HepG2 (cell line): ENCODE measurements around the gene PRPSAP1. TPM values are rescaled to one million over a fixed set of nuclear protein-coding genes. Genes with fewer than 3 reads are reported as not detected.

Experiments
- ATAC-seq: fragments of 200-7000 bp; cut with Tn5 transposase; 3 replicates; pipeline ENCODE4 v1.9.1; 2020; ENCODE audit warnings: mild to moderate bottlenecking, moderate library complexity
- BruUV-seq: library from RNA; stranded (reverse); fragments of 400-500 nt; replicated peaks from 2 replicates; lab custom pipeline; 2021; lab: Mats Ljungman, UMichigan
- CTCF ChIA-PET: fragments of 300-600 bp; formaldehyde crosslinking; extraction: SDS; loops from one replicate; lab custom pipeline; 2021; ENCODE audit warnings: low total read pairs, inconsistent platforms, low intra/inter-chr PET ratio; lab: Yijun Ruan, JAX
- POLR2A ChIA-PET: fragments of 350-600 bp; sonication (Branson Sonifier 250); formaldehyde crosslinking; loops from one replicate; lab custom pipeline; 2020; ENCODE audit warnings: antibody characterized with exemption, inconsistent platforms; lab: Yijun Ruan, JAX
- DNase-seq: peaks from one replicate; pipeline ENCODE4 v3.0.0-alpha.2; 2015; ENCODE audit warnings: low spot score
- FAIRE-seq: peaks from 3 replicates; lab custom pipeline; 2011; peaks lifted over from hg19 to GRCh38; lab: Jason Lieb, UNC
- H2AFZ ChIP-seq: one replicate; pipeline ENCODE4 v1.6.1; 2011; ENCODE audit warnings: low read length, inconsistent platforms
- H3K27ac ChIP-seq: fragments of 300-600 bp; 3 replicates; pipeline ENCODE4 v1.8.0; 2011; ENCODE audit warnings: mixed run types, mild to moderate bottlenecking, mixed read lengths, low read length, inconsistent platforms; ENCODE audit not compliant: insufficient read depth; ENCODE audit errors: extremely low read length
- H3K27me3 ChIP-seq, 2 experiments: fragments of 200-600 bp in 1 of 2; 2 replicates in 1 of 2; 3 replicates in 1 of 2; pipeline versions ENCODE4 v1.6.0 to v1.8.0; 2011; ENCODE audit warnings: low read length in 2 of 2, mild to moderate bottlenecking in 2 of 2, moderate library complexity in 2 of 2, inconsistent platforms in 1 of 2; ENCODE audit not compliant: insufficient read depth in 2 of 2, control insufficient read depth in 1 of 2
- H3K36me3 ChIP-seq, 2 experiments: fragments of 200-600 bp in 1 of 2; replicated peaks in 1 of 2; 2 replicates in 1 of 2; 3 replicates in 1 of 2; pipeline versions ENCODE4 v1.5.1 to v1.8.0; 2011; ENCODE audit warnings: low read length in 2 of 2, inconsistent platforms in 1 of 2; ENCODE audit not compliant: insufficient read depth in 2 of 2, control insufficient read depth in 1 of 2
- H3K4me1 ChIP-seq: 2 replicates; pipeline ENCODE4 v1.5.1; 2012; ENCODE audit warnings: low read length, inconsistent platforms; ENCODE audit not compliant: insufficient read depth
- H3K4me2 ChIP-seq: 2 replicates; pipeline ENCODE4 v1.6.0; 2011; ENCODE audit warnings: low read depth, low read length, inconsistent platforms
- H3K4me3 ChIP-seq, 3 experiments: fragments of 200-600 bp in 1 of 3; sonication (generic), shearing (Covaris generic) in 1 of 3; replicated peaks in 1 of 3; 2 replicates each; pipeline ENCODE4 v1.5.1; 2011 to 2016; ENCODE audit warnings: low read length in 3 of 3, inconsistent platforms in 2 of 3, low read depth in 2 of 3, mild to moderate bottlenecking in 2 of 3, control low read depth in 1 of 3, mixed read lengths in 1 of 3; ENCODE audit not compliant: insufficient read depth in 1 of 3
- H3K79me2 ChIP-seq: one replicate; pipeline ENCODE4 v1.6.1; 2011; ENCODE audit warnings: low read length, inconsistent platforms; ENCODE audit not compliant: insufficient read depth
- H3K9ac ChIP-seq: 2 replicates; pipeline ENCODE4 v1.6.0; 2011; ENCODE audit warnings: mild to moderate bottlenecking, low read depth, low read length, inconsistent platforms; ENCODE audit not compliant: insufficient read depth
- H3K9me3 ChIP-seq: 2 replicates; pipeline ENCODE4 v1.5.1; 2012; ENCODE audit warnings: mild to moderate bottlenecking, low read length
- H4K20me1 ChIP-seq: 2 replicates; pipeline ENCODE4 v1.6.0; 2011; ENCODE audit warnings: inconsistent platforms, mild to moderate bottlenecking, low read length, moderate library complexity; ENCODE audit not compliant: insufficient read depth
- AKAP8 ChIP-seq: sonication (generic); formaldehyde crosslinking; IDR thresholded peaks from 2 replicates; pipeline ENCODE4 v1.5.1; 2020; ENCODE audit warnings: mild to moderate bottlenecking, missing genetic modification reagents
- DMAP1 ChIP-seq: IDR thresholded peaks from 2 replicates; pipeline ENCODE4 v1.6.1; 2016
- GTF3A ChIP-seq: sonication (generic); formaldehyde crosslinking; conservative IDR thresholded peaks from 2 replicates; pipeline ENCODE4 v1.4.0; 2020; ENCODE audit warnings: mild to moderate bottlenecking, missing genetic modification reagents
- REL ChIP-seq: sonication (generic); formaldehyde crosslinking; conservative IDR thresholded peaks from 2 replicates; pipeline ENCODE4 v1.8.0; 2022; ENCODE audit warnings: mild to moderate bottlenecking, missing genetic modification reagents, moderate library complexity
- SP140L ChIP-seq: sonication (generic); formaldehyde crosslinking; IDR thresholded peaks from 2 replicates; pipeline ENCODE4 v1.4.0; 2020; ENCODE audit warnings: missing genetic modification reagents, borderline replicate concordance
- WGBS: methylation state at CpG from one replicate; pipeline ENCODE4 v1.1.6; 2017; ENCODE audit warnings: low lambda C conversion rate; 5-methylcytosine and 5-hydroxymethylcytosine counted together
- in situ Hi-C: cut with HindIII; loops from 2 replicates; pipeline ENCODE4 v1.10.0; 2017; ENCODE audit warnings: low pct_unique_long_range_greater_than_20kb; ENCODE audit not compliant: extremely low pct_ligation_motif_present
- intact Hi-C: fragments of 100-400 bp; cut with micrococcal nuclease; formaldehyde crosslinking; loops from one replicate; pipeline ENCODE4 v1.10.0; 2022; ENCODE audit not compliant: unreplicated experiment
- polyA plus RNA-seq, 8 experiments: library from polyadenylated mRNA; depleted of rRNA in 3 of 8; stranded (reverse) in 7 of 8; unstranded in 1 of 8; fragments of >200 nt; fragmentation: Illumina TruSeq in 4 of 8; extraction: Trizol in 4 of 8; gene quantifications; 2 replicates each; pipeline versions ENCODE4 v1.2.1 to v1.2.3, GENCODE V29; 2011 to 2016; ENCODE audit warnings: low read depth in 4 of 8, missing spikeins in 1 of 8, mixed read lengths in 1 of 8; ENCODE audit not compliant: insufficient read depth in 1 of 8
- total RNA-seq, 5 experiments: library from RNA; depleted of rRNA; stranded (reverse); fragments of >200 nt; fragmentation: Illumina TruSeq; extraction: Trizol; gene quantifications; 2 replicates each; pipeline ENCODE4 v1.2.3, GENCODE V29; 2016; ENCODE audit warnings: low read depth in 1 of 5
- TF ChIP-seq, protein P1 (sequence below): sonication (generic); formaldehyde crosslinking; IDR thresholded peaks from 2 replicates; pipeline ENCODE4 v1.8.1; 2023; ENCODE audit warnings: mild to moderate bottlenecking, missing genetic modification reagents
- TF ChIP-seq, protein P2 (sequence below): sonication (generic); formaldehyde crosslinking; IDR thresholded peaks from 2 replicates; pipeline ENCODE4 v1.5.1; 2020; ENCODE audit warnings: mild to moderate bottlenecking, moderate library complexity, missing genetic modification reagents
- TF ChIP-seq, protein P3 (sequence below): sonication (generic); formaldehyde crosslinking; IDR thresholded peaks from 2 replicates; pipeline ENCODE4 v1.4.0; 2020; ENCODE audit warnings: missing genetic modification reagents
- TF ChIP-seq, protein P4 (sequence below): sonication (generic); formaldehyde crosslinking; IDR thresholded peaks from 2 replicates; pipeline ENCODE4 v1.4.0; 2020; ENCODE audit warnings: mild to moderate bottlenecking, missing genetic modification reagents
- TF ChIP-seq, protein P5 (sequence below): sonication (generic); formaldehyde crosslinking; IDR thresholded peaks from 2 replicates; pipeline ENCODE4 v1.4.0; 2020; ENCODE audit warnings: missing genetic modification reagents, borderline replicate concordance
- TF ChIP-seq, protein P6 (sequence below): sonication (generic); formaldehyde crosslinking; IDR thresholded peaks from 2 replicates; pipeline ENCODE4 v1.4.0; 2020; ENCODE audit warnings: missing genetic modification reagents

PRPSAP1 gene
- total and polyA plus RNA-seq, 2 of the 13 experiments (the other 11 are each of a cell fraction or from before 2014, with no cell fraction given), result 91.1 to 314 TPM

DNA sequence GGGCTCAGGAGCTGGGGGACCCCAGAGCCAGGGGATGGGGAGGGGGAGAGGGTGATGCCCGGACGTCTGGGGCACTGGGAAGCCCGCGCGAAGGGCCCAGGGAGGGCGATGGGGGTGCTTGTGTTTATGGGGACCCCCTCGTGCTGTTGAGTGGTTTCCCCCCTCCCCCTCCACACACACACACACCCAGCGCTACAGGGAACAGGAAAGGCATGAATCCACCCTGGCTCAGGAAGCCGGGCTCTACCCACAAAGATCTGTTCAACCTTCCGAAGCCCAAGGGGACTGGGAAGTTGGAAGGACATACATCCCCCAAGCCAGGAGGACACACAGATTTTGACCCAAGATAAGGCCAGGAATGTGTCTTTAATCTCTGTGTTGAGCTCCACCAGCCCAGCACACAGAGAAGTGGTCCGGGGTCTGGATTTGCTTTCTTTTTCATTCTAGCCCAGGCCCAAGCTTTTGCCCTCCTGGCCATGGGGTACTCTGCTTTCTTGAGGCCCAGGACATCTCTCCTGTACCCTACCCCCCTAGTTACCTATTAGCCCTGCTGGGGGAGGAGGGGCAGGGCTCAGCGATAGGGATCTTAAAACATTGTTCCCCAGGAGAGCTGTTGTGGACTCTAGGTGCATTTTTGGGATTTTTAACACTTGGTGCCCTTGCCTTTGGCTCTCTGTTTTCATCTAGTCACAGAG is 87.3 kb downstream of the PRPSAP1 start:
- no peaks in the 10 kb centered on the region for H3K27me3 ChIP-seq
- peak overlapping the region; percentile 63 for H3K27ac ChIP-seq
- H3K9me3 ChIP-seq, result no peaks in the 10 kb centered on the region
- in situ Hi-C loops (no loop called here), intact Hi-C loops (no loop called here)
- ATAC-seq (no peak), FAIRE-seq (peak; percentile 57), DNase-seq (peak; percentile 52)
- H3K36me3 ChIP-seq, result peaks cover 8 to 12% of the 10 kb centered on the region in 2 experiments; a peak in 3 of 5 replicates
- no peak overlapping the region for H2AFZ ChIP-seq
- peak overlapping the region; percentile 88 to 98 (median 92) for H3K4me3 ChIP-seq
- ChIA-PET CTCF (no interaction called here), POLR2A (interaction anchor here (1.0 to 5.6 kb wide), 9 partner anchors 7 to 147 kb away, joined by 3 to 51 read pairs (median 4); no protein-coding TSS in a partner anchor)
- peak overlapping the region; percentile 84 for H3K9ac ChIP-seq
- H4K20me1 ChIP-seq, result no peaks in the 10 kb centered on the region; the same call in 1 of the 2 replicates
- 1% methylated on average over 6 of the region's 12 CpGs for WGBS
- TSS peak; percentile 55 for BruUV-seq
- H3K4me1 ChIP-seq, result peaks cover 71% of the 10 kb centered on the region
- H3K79me2 ChIP-seq, result peaks cover 25% of the 10 kb centered on the region
- peak overlapping the region; percentile 98 for H3K4me2 ChIP-seq
- TF ChIP-seq, protein P1, sequence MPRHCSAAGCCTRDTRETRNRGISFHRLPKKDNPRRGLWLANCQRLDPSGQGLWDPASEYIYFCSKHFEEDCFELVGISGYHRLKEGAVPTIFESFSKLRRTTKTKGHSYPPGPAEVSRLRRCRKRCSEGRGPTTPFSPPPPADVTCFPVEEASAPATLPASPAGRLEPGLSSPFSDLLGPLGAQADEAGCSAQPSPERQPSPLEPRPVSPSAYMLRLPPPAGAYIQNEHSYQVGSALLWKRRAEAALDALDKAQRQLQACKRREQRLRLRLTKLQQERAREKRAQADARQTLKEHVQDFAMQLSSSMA, result peak; percentile 55; the same call in 1 of the 2 replicates
- TF ChIP-seq, protein P2, sequence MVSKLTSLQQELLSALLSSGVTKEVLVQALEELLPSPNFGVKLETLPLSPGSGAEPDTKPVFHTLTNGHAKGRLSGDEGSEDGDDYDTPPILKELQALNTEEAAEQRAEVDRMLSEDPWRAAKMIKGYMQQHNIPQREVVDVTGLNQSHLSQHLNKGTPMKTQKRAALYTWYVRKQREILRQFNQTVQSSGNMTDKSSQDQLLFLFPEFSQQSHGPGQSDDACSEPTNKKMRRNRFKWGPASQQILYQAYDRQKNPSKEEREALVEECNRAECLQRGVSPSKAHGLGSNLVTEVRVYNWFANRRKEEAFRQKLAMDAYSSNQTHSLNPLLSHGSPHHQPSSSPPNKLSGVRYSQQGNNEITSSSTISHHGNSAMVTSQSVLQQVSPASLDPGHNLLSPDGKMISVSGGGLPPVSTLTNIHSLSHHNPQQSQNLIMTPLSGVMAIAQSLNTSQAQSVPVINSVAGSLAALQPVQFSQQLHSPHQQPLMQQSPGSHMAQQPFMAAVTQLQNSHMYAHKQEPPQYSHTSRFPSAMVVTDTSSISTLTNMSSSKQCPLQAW (CRISPR knock-in tag), result peak; percentile 34; the same call in 1 of the 2 replicates
- TF ChIP-seq, protein P3, sequence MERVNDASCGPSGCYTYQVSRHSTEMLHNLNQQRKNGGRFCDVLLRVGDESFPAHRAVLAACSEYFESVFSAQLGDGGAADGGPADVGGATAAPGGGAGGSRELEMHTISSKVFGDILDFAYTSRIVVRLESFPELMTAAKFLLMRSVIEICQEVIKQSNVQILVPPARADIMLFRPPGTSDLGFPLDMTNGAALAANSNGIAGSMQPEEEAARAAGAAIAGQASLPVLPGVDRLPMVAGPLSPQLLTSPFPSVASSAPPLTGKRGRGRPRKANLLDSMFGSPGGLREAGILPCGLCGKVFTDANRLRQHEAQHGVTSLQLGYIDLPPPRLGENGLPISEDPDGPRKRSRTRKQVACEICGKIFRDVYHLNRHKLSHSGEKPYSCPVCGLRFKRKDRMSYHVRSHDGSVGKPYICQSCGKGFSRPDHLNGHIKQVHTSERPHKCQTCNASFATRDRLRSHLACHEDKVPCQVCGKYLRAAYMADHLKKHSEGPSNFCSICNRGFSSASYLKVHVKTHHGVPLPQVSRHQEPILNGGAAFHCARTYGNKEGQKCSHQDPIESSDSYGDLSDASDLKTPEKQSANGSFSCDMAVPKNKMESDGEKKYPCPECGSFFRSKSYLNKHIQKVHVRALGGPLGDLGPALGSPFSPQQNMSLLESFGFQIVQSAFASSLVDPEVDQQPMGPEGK (CRISPR knock-in tag), result peak; percentile 39; the same call in 1 of the 2 replicates
- TF ChIP-seq REL (CRISPR knock-in tag) (no peak), SP140L (CRISPR knock-in tag) (peak; percentile 44; the same call in 1 of the 2 replicates), AKAP8 (CRISPR knock-in tag) (0 out of 2 replicates have a peak, but pooled peaks have one; percentile 7), GTF3A (0 out of 2 replicates have a peak, but pooled peaks have one; percentile 41), DMAP1 (CRISPR knock-in tag) (peak; percentile 42; the same call in 1 of the 2 replicates)
- TF ChIP-seq, protein P4, sequence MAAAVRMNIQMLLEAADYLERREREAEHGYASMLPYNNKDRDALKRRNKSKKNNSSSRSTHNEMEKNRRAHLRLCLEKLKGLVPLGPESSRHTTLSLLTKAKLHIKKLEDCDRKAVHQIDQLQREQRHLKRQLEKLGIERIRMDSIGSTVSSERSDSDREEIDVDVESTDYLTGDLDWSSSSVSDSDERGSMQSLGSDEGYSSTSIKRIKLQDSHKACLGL (CRISPR knock-in tag), result peak; percentile 1; the same call in 1 of the 2 replicates
- TF ChIP-seq, protein P5, sequence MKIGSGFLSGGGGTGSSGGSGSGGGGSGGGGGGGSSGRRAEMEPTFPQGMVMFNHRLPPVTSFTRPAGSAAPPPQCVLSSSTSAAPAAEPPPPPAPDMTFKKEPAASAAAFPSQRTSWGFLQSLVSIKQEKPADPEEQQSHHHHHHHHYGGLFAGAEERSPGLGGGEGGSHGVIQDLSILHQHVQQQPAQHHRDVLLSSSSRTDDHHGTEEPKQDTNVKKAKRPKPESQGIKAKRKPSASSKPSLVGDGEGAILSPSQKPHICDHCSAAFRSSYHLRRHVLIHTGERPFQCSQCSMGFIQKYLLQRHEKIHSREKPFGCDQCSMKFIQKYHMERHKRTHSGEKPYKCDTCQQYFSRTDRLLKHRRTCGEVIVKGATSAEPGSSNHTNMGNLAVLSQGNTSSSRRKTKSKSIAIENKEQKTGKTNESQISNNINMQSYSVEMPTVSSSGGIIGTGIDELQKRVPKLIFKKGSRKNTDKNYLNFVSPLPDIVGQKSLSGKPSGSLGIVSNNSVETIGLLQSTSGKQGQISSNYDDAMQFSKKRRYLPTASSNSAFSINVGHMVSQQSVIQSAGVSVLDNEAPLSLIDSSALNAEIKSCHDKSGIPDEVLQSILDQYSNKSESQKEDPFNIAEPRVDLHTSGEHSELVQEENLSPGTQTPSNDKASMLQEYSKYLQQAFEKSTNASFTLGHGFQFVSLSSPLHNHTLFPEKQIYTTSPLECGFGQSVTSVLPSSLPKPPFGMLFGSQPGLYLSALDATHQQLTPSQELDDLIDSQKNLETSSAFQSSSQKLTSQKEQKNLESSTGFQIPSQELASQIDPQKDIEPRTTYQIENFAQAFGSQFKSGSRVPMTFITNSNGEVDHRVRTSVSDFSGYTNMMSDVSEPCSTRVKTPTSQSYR (CRISPR knock-in tag), result 0 out of 2 replicates have a peak, but pooled peaks have one; percentile 16
- TF ChIP-seq, protein P6, sequence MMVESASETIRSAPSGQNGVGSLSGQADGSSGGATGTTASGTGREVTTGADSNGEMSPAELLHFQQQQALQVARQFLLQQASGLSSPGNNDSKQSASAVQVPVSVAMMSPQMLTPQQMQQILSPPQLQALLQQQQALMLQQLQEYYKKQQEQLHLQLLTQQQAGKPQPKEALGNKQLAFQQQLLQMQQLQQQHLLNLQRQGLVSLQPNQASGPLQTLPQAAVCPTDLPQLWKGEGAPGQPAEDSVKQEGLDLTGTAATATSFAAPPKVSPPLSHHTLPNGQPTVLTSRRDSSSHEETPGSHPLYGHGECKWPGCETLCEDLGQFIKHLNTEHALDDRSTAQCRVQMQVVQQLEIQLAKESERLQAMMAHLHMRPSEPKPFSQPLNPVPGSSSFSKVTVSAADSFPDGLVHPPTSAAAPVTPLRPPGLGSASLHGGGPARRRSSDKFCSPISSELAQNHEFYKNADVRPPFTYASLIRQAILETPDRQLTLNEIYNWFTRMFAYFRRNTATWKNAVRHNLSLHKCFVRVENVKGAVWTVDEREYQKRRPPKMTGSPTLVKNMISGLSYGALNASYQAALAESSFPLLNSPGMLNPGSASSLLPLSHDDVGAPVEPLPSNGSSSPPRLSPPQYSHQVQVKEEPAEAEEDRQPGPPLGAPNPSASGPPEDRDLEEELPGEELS, result 0 out of 2 replicates have a peak, but pooled peaks have one; percentile 51
